K562 (cell line): ENCODE results near the gene SLC26A8.

ENCODE experiments used
- JUND ChIP-seq, 2 experiments: IDR thresholded peaks; 2 replicates in 1 of 2; 3 replicates in 1 of 2; pipeline ENCODE4 v1.6.1; 2011; ENCODE audit warnings: borderline replicate concordance in 2 of 2, low read depth in 2 of 2, low read length in 2 of 2, improper control_type of control experiment in 1 of 2, missing biosample characterization in 1 of 2, missing genetic modification characterization in 1 of 2, missing genetic modification reagents in 1 of 2
- MAZ ChIP-seq, 2 experiments: fragments of 450-650 bp in 1 of 2; sonication (generic) in 1 of 2; formaldehyde crosslinking; IDR thresholded peaks in 1 of 2; conservative IDR thresholded peaks in 1 of 2; 2 replicates each; pipeline versions ENCODE4 v1.4.0 to v1.5.0; 2020; ENCODE audit warnings: mild to moderate bottlenecking in 1 of 2, missing genetic modification reagents in 1 of 2
- NFIC ChIP-seq: fragments of 450-650 bp; IDR thresholded peaks from 2 replicates; pipeline ENCODE4 v1.6.1; 2017; ENCODE audit warnings: mild to moderate bottlenecking, inconsistent platforms
- NRF1 ChIP-seq, 2 experiments: fragments of 450-650 bp; IDR thresholded peaks in 1 of 2; conservative IDR thresholded peaks in 1 of 2; 2 replicates each; pipeline ENCODE4 v1.6.1; 2014; ENCODE audit warnings: mild to moderate bottlenecking in 2 of 2
- SMARCB1 ChIP-seq: IDR thresholded peaks from 2 replicates; pipeline ENCODE4 v1.6.1; 2011; ENCODE audit warnings: improper control_type of control experiment, low read depth; ENCODE audit not compliant: insufficient read length
- TF ChIP-seq, protein P1 (sequence below): fragments of 250-450 bp; sonication (Bioruptor Pico); IDR thresholded peaks from 2 replicates; pipeline ENCODE4 v1.8.0; 2022; ENCODE audit warnings: inconsistent platforms
- TF ChIP-seq, protein P2 (sequence below): sonication (generic); formaldehyde crosslinking; IDR thresholded peaks from 2 replicates; pipeline ENCODE4 v1.8.1; 2023; ENCODE audit warnings: mild to moderate bottlenecking, missing genetic modification reagents
- TF ChIP-seq, protein P3 (sequence below): sonication (generic); formaldehyde crosslinking; IDR thresholded peaks from 2 replicates; pipeline ENCODE4 v1.4.0; 2020; ENCODE audit warnings: mild to moderate bottlenecking, missing genetic modification reagents

DNA sequence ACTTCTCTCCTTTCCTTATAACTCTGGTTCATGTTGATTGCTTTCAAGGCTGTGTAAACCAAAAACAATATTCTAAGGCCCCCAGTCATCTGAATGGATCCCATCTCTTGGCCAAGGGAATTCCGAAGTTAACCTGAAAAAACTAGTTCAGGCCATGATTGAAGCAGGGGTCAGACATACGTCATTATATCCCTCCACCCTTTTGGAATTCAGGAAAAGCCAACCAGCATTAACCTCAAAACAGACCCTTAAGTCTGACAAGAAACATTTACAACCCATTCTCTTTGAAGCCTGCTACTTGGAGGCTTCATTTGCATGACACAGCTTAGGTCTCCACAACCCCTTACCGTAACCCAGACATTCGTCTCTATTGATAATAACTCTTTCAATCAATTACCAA lies 39.7 kb downstream of the SLC26A8 start:
- TF ChIP-seq, protein P1, sequence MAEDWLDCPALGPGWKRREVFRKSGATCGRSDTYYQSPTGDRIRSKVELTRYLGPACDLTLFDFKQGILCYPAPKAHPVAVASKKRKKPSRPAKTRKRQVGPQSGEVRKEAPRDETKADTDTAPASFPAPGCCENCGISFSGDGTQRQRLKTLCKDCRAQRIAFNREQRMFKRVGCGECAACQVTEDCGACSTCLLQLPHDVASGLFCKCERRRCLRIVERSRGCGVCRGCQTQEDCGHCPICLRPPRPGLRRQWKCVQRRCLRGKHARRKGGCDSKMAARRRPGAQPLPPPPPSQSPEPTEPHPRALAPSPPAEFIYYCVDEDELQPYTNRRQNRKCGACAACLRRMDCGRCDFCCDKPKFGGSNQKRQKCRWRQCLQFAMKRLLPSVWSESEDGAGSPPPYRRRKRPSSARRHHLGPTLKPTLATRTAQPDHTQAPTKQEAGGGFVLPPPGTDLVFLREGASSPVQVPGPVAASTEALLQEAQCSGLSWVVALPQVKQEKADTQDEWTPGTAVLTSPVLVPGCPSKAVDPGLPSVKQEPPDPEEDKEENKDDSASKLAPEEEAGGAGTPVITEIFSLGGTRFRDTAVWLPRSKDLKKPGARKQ (CRISPR knock-in tag), result no peak
- TF ChIP-seq NRF1 (conservative IDR thresholded peaks at IDR 0.05 in 1 of 2, IDR thresholded peaks at IDR 0.05 in 1 of 2), result no peak
- TF ChIP-seq SMARCB1, result no peak
- TF ChIP-seq, protein P2, sequence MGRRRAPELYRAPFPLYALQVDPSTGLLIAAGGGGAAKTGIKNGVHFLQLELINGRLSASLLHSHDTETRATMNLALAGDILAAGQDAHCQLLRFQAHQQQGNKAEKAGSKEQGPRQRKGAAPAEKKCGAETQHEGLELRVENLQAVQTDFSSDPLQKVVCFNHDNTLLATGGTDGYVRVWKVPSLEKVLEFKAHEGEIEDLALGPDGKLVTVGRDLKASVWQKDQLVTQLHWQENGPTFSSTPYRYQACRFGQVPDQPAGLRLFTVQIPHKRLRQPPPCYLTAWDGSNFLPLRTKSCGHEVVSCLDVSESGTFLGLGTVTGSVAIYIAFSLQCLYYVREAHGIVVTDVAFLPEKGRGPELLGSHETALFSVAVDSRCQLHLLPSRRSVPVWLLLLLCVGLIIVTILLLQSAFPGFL (CRISPR knock-in tag), result no peak
- no peak for TF ChIP-seq MAZ (CRISPR knock-in tag; conservative IDR thresholded peaks at IDR 0.05 in 1 of 2, IDR thresholded peaks at IDR 0.05 in 1 of 2)
- TF ChIP-seq, protein P3, sequence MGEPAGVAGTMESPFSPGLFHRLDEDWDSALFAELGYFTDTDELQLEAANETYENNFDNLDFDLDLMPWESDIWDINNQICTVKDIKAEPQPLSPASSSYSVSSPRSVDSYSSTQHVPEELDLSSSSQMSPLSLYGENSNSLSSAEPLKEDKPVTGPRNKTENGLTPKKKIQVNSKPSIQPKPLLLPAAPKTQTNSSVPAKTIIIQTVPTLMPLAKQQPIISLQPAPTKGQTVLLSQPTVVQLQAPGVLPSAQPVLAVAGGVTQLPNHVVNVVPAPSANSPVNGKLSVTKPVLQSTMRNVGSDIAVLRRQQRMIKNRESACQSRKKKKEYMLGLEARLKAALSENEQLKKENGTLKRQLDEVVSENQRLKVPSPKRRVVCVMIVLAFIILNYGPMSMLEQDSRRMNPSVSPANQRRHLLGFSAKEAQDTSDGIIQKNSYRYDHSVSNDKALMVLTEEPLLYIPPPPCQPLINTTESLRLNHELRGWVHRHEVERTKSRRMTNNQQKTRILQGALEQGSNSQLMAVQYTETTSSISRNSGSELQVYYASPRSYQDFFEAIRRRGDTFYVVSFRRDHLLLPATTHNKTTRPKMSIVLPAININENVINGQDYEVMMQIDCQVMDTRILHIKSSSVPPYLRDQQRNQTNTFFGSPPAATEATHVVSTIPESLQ (CRISPR knock-in tag), result no peak
- TF ChIP-seq NFIC, result no peak
- no peak for TF ChIP-seq JUND (IDR thresholded peaks at IDR 0.05; ENCODE audit: borderline replicate concordance, low read depth, low read length)
- no peak for TF ChIP-seq JUND (tag; IDR thresholded peaks at IDR 0.05; ENCODE audit: borderline replicate concordance, low read depth, low read length)
